Erythroblast (primary cell): ENCODE data around the gene ANKH.

Source experiments
- GATA1 ChIP-seq: IDR thresholded peaks from 2 replicates; pipeline ENCODE4 v1.6.1; 2011; ENCODE audit warnings: low read depth, mild to moderate bottlenecking, control low read depth, low read length, moderate library complexity
- POLR2A ChIP-seq: IDR thresholded peaks from 2 replicates; pipeline ENCODE4 v1.6.1; 2011; ENCODE audit warnings: mild to moderate bottlenecking, low read length

DNA sequence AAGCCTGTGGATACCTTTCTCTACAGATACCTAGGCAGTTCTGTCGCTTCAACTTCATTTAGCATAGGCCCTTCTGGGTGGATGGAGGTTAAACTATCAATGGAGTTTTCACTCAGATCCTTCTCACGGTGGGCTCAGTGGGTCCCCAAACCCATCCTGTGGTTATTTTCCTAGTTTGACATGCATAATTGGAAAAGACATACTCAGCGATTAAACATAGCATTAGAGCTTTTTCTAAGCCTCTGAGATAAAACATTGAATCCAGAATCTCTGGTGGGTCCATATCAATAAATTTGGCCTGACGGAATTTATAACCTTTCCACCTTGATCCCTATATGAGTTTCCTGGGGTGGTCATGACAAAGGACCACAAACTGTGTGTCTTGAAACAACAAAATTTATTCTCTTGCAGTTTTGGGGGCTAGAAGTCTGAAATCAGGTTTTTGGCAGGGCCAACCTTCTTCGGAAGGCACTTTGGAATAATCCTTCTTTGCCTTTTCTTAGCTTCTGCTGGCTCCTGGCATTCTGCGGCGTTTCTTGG, 208.8 kb downstream of the ANKH start:
- TF ChIP-seq POLR2A = no peak
- TF ChIP-seq GATA1 = no peak
